ENCODE results near the gene PARD3B.

Gene PARD3B

DNA sequence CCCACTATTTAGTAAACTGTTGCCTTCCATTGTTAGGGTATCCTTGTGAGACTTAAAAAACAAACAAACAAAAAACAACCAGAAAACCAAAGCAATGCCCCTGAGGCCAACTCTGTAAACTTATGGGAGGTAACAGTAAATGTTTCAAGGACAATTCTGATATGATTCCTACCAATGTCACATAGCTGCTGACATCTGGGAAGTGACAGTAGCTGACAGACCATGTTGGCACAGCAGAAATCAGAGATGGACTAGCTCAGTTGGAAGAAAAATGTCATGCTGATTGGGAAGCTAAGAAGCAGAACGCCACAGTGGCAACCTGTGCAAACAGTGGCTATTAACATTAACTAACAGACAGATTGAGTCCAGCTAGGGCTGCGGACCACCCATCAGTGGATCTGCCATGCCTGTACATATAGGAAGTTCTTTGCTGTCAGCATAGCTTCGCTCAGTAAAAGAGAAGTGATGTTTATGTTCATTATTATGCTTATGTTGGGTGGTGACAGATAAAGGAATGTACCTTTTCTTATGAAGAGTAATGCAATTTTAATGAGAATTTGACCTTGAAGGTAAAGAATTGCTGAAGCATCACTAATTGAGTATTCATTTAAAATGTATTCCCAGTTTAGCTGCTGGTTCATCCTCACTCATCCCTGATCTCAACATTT lies 180.6 kb downstream of the PARD3B start:
- Histone ChIP-seq H3K27ac (no peak overlapping the region), H3K4me3 (no peak overlapping the region)
- TF ChIP-seq, protein P1, sequence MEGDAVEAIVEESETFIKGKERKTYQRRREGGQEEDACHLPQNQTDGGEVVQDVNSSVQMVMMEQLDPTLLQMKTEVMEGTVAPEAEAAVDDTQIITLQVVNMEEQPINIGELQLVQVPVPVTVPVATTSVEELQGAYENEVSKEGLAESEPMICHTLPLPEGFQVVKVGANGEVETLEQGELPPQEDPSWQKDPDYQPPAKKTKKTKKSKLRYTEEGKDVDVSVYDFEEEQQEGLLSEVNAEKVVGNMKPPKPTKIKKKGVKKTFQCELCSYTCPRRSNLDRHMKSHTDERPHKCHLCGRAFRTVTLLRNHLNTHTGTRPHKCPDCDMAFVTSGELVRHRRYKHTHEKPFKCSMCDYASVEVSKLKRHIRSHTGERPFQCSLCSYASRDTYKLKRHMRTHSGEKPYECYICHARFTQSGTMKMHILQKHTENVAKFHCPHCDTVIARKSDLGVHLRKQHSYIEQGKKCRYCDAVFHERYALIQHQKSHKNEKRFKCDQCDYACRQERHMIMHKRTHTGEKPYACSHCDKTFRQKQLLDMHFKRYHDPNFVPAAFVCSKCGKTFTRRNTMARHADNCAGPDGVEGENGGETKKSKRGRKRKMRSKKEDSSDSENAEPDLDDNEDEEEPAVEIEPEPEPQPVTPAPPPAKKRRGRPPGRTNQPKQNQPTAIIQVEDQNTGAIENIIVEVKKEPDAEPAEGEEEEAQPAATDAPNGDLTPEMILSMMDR (IDR thresholded peaks at IDR 0.05) = no peak
- DNase-seq (ENCODE audit: low spot score) = no peak

DNA sequence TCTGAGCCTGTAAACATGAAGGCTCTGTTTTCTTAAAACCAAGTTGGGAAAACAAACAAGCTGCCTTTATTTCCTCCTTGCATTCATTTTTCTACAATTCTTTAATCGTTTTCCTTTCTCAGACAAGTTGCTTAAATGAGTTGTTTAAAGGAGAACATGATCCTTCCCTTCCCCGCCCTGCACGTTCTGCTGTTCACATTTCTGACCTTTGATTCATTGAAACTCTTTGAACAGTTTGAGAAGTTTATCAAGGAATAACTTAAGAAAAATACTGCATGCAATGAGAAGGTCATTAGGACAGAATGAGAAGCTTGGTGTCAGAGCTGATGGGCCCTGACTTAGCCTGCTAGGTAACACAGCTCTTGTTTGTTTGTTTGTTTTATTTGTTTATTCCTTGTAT lies 181.6 kb downstream of the PARD3B start:
- TF ChIP-seq, protein P1 (IDR thresholded peaks at IDR 0.05) = no peak
- Histone ChIP-seq H3K4me3 (no peak overlapping the region), H3K27ac (no peak overlapping the region)
- no peak for DNase-seq (ENCODE audit: low spot score)

DNA sequence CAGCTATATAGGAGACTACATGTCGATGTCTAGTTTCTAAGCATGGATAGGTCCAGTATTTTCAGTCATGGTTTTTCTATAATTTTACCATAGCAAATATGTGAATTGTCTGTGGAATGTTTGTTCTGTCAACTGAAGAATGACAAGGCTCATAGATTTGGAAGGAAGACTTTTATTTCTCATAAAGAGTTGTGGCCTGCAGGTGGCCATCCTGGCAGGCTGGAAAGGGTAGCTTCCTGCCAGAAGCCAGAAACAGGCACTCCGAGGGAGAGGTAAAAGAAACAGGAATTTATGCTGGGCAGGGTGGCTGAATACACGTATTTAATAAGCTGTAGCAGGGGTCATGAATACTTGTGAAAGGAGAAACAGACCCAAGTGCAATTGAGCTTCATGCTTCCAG lies 182.1 kb downstream of the PARD3B start:
- Histone ChIP-seq H3K27ac (no peak overlapping the region), H3K4me3 (no peak overlapping the region)
- DNase-seq (ENCODE audit: low spot score) = no peak
- TF ChIP-seq, protein P1 (IDR thresholded peaks at IDR 0.05) = no peak

DNA sequence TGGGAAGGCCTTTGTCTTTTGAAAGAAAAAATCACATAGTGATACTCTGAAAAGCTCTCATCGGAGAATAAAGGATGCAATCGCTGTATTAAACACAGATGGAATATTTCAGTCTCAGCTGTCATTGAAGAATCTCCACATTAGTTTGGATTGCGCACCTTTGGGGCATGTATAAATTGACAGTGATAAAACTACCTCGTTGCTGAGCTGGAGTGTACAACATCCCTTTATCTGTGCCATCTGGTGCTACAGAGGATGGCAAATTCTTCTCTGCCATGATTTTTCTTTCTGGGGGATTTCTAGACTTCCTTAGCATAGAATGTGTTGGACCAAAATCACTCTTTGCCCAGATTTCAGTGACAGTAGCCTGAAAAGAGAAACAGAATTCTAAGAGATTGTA lies 185.3 kb downstream of the PARD3B start:
- Histone ChIP-seq H3K4me3 (no peak overlapping the region), H3K27ac (no peak overlapping the region)
- TF ChIP-seq, protein P1 (IDR thresholded peaks at IDR 0.05) = no peak
- DNase-seq (ENCODE audit: low spot score) = no peak

DNA sequence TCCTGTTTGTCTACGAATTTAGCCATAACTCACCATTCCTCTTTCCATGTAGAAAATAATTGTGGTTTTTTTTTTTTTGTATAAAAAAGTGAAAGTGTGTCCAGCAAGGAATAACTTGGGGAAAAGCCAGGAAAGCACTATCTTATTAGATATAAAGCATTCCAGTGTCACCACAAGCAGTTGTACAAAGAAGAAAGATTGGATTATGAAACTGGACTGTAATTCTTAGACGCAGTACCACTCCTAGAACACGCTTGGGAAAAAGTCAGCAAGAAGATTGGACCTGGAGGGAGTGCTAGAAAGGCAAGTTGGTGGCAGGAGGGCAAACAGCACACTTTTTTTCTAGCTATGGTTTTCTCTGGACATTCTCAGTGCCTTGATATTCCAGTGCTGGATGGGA lies 186.7 kb downstream of the PARD3B start:
- no peak overlapping the region for H3K27ac ChIP-seq
- no peak overlapping the region for H3K4me3 ChIP-seq
- TF ChIP-seq, protein P1 (IDR thresholded peaks at IDR 0.05) = no peak
- no peak for DNase-seq (ENCODE audit: low spot score)

DNA sequence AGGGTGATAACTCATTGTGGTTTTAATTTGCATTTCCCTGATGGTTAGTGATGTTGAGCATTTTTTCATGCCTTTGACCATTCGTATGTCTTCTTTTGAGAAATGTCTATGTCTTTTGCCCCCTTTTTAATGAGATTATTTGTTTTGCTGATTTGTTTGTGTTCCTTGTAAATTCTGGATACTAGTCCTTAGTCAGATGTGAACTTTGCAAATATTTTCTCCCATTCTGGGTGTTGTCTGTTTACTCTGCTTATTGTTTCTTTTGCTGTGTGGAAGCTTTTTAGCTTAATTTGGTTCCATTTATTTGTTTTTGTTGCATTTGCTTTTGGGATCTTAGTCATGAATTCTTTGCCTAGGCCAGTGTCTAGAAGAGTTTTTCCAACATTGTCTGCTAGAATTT lies 192.0 kb downstream of the PARD3B start:
- no peak for DNase-seq (ENCODE audit: low spot score)
- Histone ChIP-seq H3K4me3 (no peak overlapping the region), H3K27ac (no peak overlapping the region)
- TF ChIP-seq, protein P1 (IDR thresholded peaks at IDR 0.05) = no peak

DNA sequence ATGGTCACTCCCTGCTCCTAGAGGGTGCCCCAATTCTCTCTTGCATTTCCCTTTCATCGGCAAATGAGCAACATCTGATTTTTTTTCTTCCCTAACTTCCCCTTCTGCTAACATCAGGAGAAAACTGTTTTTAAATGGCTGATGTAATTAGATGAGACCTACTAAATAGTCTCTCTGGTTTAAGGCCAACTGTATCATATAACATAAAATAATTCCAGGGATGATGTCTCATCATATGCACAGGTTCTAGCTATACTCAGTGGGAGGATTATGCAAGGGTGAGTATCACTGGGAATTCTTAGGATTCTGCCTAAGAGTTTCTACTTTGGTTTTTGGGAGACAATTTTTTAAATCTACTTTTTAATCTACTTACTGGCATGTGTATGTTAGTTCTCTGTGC lies 193.4 kb downstream of the PARD3B start:
- no peak for DNase-seq (ENCODE audit: low spot score)
- TF ChIP-seq, protein P1 (IDR thresholded peaks at IDR 0.05) = no peak
- H3K4me3 ChIP-seq = no peak overlapping the region
- H3K27ac ChIP-seq = no peak overlapping the region
